Motor neuron (in vitro differentiated cells): ENCODE results near the gene MXI1. TPM values are rescaled to one million over a fixed set of nuclear protein-coding genes. Genes with fewer than 3 reads are reported as not detected.
"Not testable (repeated sequence)": the region's sequence is repeated elsewhere in the genome, so short reads cannot be mapped to it uniquely, and the experiment has no call there.

Experiments used
- ATAC-seq, 8 experiments: fragments of 200-7000 bp; cut with Tn5 transposase; replicated peaks in 6 of 8; 2 replicates each; pipeline ENCODE4 v1.8.0; 2021; ENCODE audit warnings: mild to moderate bottlenecking in 8 of 8, moderate library complexity in 8 of 8
- H3K27ac ChIP-seq, 2 donors: fragments of 250-450 bp; sonication (Bioruptor Pico); 2 replicates each; pipeline ENCODE4 v1.9.0; 2021; ENCODE audit warnings: antibody characterized with exemption in 2 of 2, mild to moderate bottlenecking in 2 of 2, moderate library complexity in 1 of 2
- H3K4me1 ChIP-seq, 2 donors: fragments of 250-450 bp; sonication (Bioruptor Pico); replicated peaks in 1 of 2; 2 replicates each; pipeline ENCODE4 v1.6.1; 2021; ENCODE audit warnings: antibody characterized with exemption in 2 of 2, mild to moderate bottlenecking in 2 of 2, moderate library complexity in 1 of 2
- H3K4me3 ChIP-seq, 5 donors: fragments of 250-450 bp; sonication (Bioruptor Pico); 2 replicates each; pipeline ENCODE4 v1.9.0; 2021; ENCODE audit warnings: antibody characterized with exemption in 5 of 5, mild to moderate bottlenecking in 5 of 5, moderate library complexity in 4 of 5
- WGBS, 10 experiments: fragments of 450-650 bp; shearing (Covaris generic); methylation state at CpG; one replicate each; pipeline ENCODE4 v1.0.0; 2022; 5-methylcytosine and 5-hydroxymethylcytosine counted together
- in situ Hi-C, 9 experiments: fragments of 400-800 bp; cut with MboI; loops; one replicate each; pipeline ENCODE4 v1.15.0; 2021; ENCODE audit warnings: low sequenced_read_pairs in 9 of 9, low pct_unique_long_range_greater_than_20kb in 2 of 9; ENCODE audit not compliant: unreplicated experiment in 9 of 9
- total RNA-seq, 8 experiments: library from RNA; unstranded; fragments of 300-600 nt; gene quantifications; 2 replicates each; pipeline versions ENCODE4 v1.2.3 to v1.2.4, GENCODE V29; 2022

The MXI1 gene
- total RNA-seq, 8 experiments from 2014 or later = 15.5 to 58.2 (median 34.2) TPM

- H3K4me3 ChIP-seq = no peak overlapping the region
- H3K27ac ChIP-seq = no peak overlapping the region
- in situ Hi-C loops = loop anchor here in 1 of 9 experiments (25.0 kb wide), 1 partner anchor 124 kb away; no protein-coding TSS in a partner anchor
- H3K4me1 ChIP-seq = no peaks in the 10 kb centered on the region
- ATAC-seq = peak in 1 of 8 experiments; percentile 97
- 0 to 100% (median 100%) methylated on average over 1 of the region's 1 CpG; no CpG with 5 or more reads in 2 of the 10 experiments for WGBS, 10 experiments
These were observed 53.5 kb downstream of the MXI1 start for GRCh38 chr10:110260746-110261477.

DNA sequence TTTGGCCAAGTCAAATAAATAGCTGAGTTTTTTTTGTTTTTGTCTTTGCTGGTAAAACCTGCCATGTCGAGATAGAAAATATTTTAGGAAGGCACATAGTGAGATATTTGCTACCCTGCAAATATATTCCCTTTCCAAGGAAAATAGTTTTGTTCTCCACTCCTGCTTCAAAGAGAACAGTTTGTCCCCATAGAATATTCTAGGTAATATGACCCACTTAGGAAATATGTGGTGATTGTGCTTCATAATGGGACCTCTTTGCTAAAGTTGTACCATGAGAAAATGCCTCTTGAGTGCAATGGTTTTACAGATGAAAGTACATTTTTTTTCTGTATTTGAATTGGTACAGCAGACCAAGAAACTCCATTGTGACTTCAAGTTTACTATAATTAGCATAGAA lies 55.8 kb downstream of the MXI1 start:
- Histone ChIP-seq H3K4me3 (no peak overlapping the region), H3K4me1 (no peaks in the 10 kb centered on the region), H3K27ac (no peak overlapping the region)
- WGBS, 10 experiments = 20 to 100% (median 89%) methylated on average over 1 of the region's 1 CpG; no CpG with 5 or more reads in 2 of the 10 experiments
- ATAC-seq = no peak
- in situ Hi-C loops = loop anchor here in 1 of 9 experiments (25.0 kb wide), 1 partner anchor 126 kb away; no protein-coding TSS in a partner anchor

- 73 to 100% (median 98%) methylated on average over 1 to 4 of the region's 4 CpGs for WGBS, 10 experiments
- ATAC-seq = no peak
- Histone ChIP-seq H3K27ac (no peak overlapping the region), H3K4me1 (peaks cover 0 to 3% of the 10 kb centered on the region in 2 donors), H3K4me3 (no peak overlapping the region)
- in situ Hi-C loops = loop anchor here in 1 of 9 experiments (25.0 kb wide), 1 partner anchor 128 kb away; no protein-coding TSS in a partner anchor
These were observed 58.3 kb downstream of the MXI1 start for GRCh38 chr10:110265573-110266193.

GRCh38 chr10:110267276-110267675 lies 59.9 kb downstream of the MXI1 start:
- Histone ChIP-seq H3K4me3 (no peak overlapping the region), H3K4me1 (peaks cover 0 to 3% of the 10 kb centered on the region in 2 donors), H3K27ac (no peak overlapping the region)
- ATAC-seq = no peak
- in situ Hi-C loops = loop anchor here in 1 of 9 experiments (25.0 kb wide), 1 partner anchor 130 kb away; no protein-coding TSS in a partner anchor
- 11 to 100% (median 92%) methylated on average over 1 of the region's 1 CpG; no CpG with 5 or more reads in 1 of the 10 experiments for WGBS, 10 experiments

DNA sequence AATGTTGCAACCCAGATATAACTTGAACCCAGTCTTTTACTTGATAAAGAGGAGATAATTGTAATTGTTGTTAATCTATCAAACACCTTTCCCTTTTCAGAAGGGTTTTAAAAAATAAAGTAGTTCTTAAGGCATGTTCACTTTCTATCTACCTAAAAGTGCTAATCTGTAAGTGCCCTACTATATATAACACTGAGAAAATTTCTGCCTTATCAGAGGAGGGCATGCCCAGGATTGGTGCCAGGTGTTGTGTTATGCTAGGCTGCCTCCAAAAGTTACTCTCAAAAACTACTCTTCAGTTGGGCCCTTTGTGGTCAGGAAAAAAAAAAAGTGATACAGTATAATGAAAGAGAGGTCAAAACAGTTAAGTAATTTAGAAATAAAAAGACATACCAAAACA lies 61.0 kb downstream of the MXI1 start:
- in situ Hi-C loops = loop anchor here in 1 of 9 experiments (25.0 kb wide), 1 partner anchor 131 kb away; no protein-coding TSS in a partner anchor
- H3K27ac ChIP-seq = no peak overlapping the region
- no peak for ATAC-seq

GRCh38 chr10:110268971-110269370 lies 61.6 kb downstream of the MXI1 start:
- 30 to 95% (median 64%) methylated on average over 1 to 2 of the region's 2 CpGs; no CpG with 5 or more reads in 1 of the 10 experiments for WGBS, 10 experiments
- peaks cover 0 to 3% of the 10 kb centered on the region in 2 donors for H3K4me1 ChIP-seq
- no peak overlapping the region for H3K4me3 ChIP-seq
- in situ Hi-C loops = loop anchor here in 1 of 9 experiments (25.0 kb wide), 1 partner anchor 132 kb away; no protein-coding TSS in a partner anchor
- no peak overlapping the region for H3K27ac ChIP-seq
- ATAC-seq = peak in 1 of 8 experiments; percentile 64

More for the DNA sequence above, 61.0 kb downstream of the MXI1 start:
- Histone ChIP-seq H3K4me1 (peaks cover 0 to 3% of the 10 kb centered on the region in 2 donors), H3K4me3 (no peak overlapping the region)

DNA sequence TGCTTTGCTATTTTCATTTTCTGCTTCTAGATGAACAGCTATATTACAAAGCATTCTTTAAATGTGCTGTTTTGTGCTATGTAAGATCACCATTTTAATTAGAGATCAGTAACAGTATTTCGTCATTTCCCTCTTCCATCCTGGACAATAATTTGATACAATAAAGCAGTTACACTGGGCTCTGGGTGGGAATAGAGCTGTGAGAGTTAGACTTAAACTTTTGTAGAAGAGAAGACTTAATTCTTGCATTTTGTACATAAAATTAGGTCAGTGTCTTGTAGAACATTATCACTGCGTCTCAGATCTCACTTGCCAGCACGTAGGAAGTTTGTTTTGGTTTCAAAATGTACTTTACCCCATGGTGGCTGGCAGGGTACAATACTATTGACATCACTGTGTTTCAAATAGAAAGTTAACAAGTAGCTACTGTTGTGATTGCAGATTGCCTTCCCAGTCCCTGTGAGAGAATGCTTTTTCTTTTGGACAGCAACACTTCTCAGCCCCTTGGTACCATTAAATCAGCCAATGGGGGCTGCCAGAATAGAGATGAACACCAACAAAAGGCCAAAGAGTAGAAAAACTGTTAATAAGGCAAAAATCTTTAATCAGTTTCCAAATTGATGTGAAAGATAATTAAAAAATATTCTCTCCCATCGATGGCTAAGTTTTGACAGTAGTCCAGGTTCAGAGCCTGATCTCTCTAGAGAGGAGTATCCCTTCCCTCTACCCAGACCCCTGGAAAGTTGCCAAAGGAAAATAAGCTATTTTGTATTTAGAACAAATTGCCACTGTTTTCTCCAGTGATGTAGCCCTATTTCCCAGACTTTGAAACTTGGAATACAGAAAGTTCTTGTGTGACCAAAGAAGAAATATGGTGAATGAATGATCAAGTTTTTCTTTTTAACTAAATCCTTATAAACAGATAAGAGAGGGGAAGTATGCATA lies 62.2 kb downstream of the MXI1 start:
- no peak overlapping the region for H3K27ac ChIP-seq
- no peak overlapping the region for H3K4me3 ChIP-seq
- ATAC-seq = peak in 4 of 8 experiments; percentile 24 to 70 (median 44)
- H3K4me1 ChIP-seq = peaks cover 0 to 3% of the 10 kb centered on the region in 2 donors
- in situ Hi-C loops = loop anchor here in 2 of 9 experiments (10.0 to 25.0 kb wide), 2 partner anchors 132 to 135 kb away; no protein-coding TSS in a partner anchor
- WGBS, 10 experiments = 20 to 100% (median 59%) methylated on average over 1 to 4 of the region's 4 CpGs

- H3K4me3 ChIP-seq, H3K4me1 ChIP-seq, H3K27ac ChIP-seq, ATAC-seq: not testable (repeated sequence)
- in situ Hi-C loops = loop anchor here in 2 of 9 experiments (10.0 to 25.0 kb wide), 2 partner anchors 136 to 138 kb away; no protein-coding TSS in a partner anchor
- WGBS, 10 experiments = 57 to 100% (median 96%) methylated on average over 1 to 9 of the region's 15 CpGs; no CpG with 5 or more reads in 1 of the 10 experiments
These were observed 65.6 kb downstream of the MXI1 start for GRCh38 chr10:110272995-110273394.

- no peak overlapping the region for H3K4me3 ChIP-seq
- 36 to 100% (median 83%) methylated on average over 1 to 4 of the region's 4 CpGs for WGBS, 10 experiments
- no peak overlapping the region for H3K27ac ChIP-seq
- in situ Hi-C loops = loop anchor here in 2 of 9 experiments (10.0 to 25.0 kb wide), 2 partner anchors 136 to 139 kb away; no protein-coding TSS in a partner anchor
- peak in 1 of 8 experiments; percentile 18 for ATAC-seq
- peaks cover 9 to 13% of the 10 kb centered on the region in 2 donors for H3K4me1 ChIP-seq
These were observed 66.1 kb downstream of the MXI1 start for GRCh38 chr10:110273474-110273873.

GRCh38 chr10:110274072-110274627 lies 66.7 kb downstream of the MXI1 start:
- ATAC-seq = no peak
- in situ Hi-C loops = loop anchor here in 2 of 9 experiments (10.0 to 25.0 kb wide), 2 partner anchors 137 to 139 kb away; no protein-coding TSS in a partner anchor
- Histone ChIP-seq H3K4me3 (no peak overlapping the region), H3K27ac (no peak overlapping the region), H3K4me1 (peaks cover 9 to 14% of the 10 kb centered on the region in 2 donors)

- Histone ChIP-seq H3K4me1 (peaks cover 8 to 14% of the 10 kb centered on the region in 2 donors), H3K4me3 (no peak overlapping the region), H3K27ac (no peak overlapping the region)
- ATAC-seq = peak in 1 of 8 experiments; percentile 9
- WGBS, 10 experiments = 33 to 100% (median 91%) methylated on average over 1 to 6 of the region's 6 CpGs; no CpG with 5 or more reads in 1 of the 10 experiments
- in situ Hi-C loops = loop anchor here in 6 of 9 experiments (10.0 to 25.0 kb wide), 3 partner anchors 137 to 387 kb away; no protein-coding TSS in a partner anchor
These were observed 67.2 kb downstream of the MXI1 start for GRCh38 chr10:110274647-110275046.
